22Rv1 (cell line): ENCODE measurements around the gene ZNF439.
"Not testable (repeated sequence)": the region's sequence is repeated elsewhere in the genome, so short reads cannot be mapped to it uniquely, and the experiment has no call there.

ENCODE experiments used
- H3K27ac ChIP-seq: fragments of 450-650 bp; 2 replicates; pipeline ENCODE4 v1.5.1; 2017
- ZFX ChIP-seq: fragments of 450-650 bp; IDR thresholded peaks from 2 replicates; pipeline ENCODE4 v1.6.1; 2017; ENCODE audit warnings: antibody characterized with exemption, borderline replicate concordance
- TF ChIP-seq, protein P1 (sequence below): fragments of 450-650 bp; IDR thresholded peaks from 2 replicates; pipeline ENCODE4 v1.5.1; 2017; ENCODE audit warnings: mild to moderate bottlenecking

The ZNF439 gene

GRCh38 chr19:11821474-11822109 lies 26.9 kb upstream of the ZNF439 start:
- H3K27ac ChIP-seq: no peak overlapping the region
- TF ChIP-seq, protein P1, sequence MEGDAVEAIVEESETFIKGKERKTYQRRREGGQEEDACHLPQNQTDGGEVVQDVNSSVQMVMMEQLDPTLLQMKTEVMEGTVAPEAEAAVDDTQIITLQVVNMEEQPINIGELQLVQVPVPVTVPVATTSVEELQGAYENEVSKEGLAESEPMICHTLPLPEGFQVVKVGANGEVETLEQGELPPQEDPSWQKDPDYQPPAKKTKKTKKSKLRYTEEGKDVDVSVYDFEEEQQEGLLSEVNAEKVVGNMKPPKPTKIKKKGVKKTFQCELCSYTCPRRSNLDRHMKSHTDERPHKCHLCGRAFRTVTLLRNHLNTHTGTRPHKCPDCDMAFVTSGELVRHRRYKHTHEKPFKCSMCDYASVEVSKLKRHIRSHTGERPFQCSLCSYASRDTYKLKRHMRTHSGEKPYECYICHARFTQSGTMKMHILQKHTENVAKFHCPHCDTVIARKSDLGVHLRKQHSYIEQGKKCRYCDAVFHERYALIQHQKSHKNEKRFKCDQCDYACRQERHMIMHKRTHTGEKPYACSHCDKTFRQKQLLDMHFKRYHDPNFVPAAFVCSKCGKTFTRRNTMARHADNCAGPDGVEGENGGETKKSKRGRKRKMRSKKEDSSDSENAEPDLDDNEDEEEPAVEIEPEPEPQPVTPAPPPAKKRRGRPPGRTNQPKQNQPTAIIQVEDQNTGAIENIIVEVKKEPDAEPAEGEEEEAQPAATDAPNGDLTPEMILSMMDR: no peak
- no peak for TF ChIP-seq ZFX

DNA sequence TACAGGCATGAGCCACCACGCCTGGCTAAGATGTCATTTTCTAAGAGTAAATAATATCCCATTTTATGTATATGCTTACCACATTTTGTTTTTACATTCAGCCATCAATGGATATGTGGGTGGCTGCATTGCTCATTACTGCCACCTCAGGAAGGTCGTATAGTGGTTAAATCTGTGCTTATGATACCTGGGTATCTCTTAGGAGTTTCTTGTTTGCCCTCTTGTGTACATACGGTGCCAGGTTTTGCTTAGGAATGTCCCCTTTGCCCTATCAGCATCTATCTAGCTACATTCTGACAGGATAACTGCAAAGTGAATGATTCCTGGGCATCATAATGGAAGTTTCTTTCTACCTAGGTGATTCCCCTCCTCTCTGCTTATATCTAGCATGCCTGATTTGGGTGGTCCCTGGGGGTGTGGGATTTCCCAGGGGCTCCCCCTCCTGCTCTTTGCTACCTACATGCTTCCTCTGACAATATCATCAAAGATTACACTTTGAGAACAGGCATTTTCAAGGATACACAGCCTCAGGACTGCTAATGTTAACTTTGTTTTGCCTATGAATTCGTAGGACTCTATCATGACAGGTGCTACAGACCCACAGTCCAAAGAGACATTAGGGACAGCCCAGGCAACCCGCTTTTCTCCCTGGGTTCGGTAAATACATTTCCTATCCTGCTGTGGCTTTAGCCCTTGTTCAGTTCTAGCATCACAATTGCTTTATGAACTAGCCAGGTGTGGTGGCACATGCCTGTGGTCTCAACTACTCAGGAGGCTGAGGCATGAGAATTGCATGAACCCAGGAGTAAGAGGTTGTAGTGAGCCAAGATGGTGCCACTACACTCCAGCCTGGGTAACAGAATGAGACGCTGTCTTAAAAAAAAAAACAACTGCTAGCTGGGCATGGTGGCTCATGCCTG lies 19.3 kb upstream of the ZNF439 start:
- not testable (repeated sequence) for H3K27ac ChIP-seq

- no peak overlapping the region for H3K27ac ChIP-seq
- TF ChIP-seq, protein P1: no peak
- no peak for TF ChIP-seq ZFX
Observed at GRCh38 chr19:11832253-11832912, 16.1 kb upstream of the ZNF439 start.

DNA sequence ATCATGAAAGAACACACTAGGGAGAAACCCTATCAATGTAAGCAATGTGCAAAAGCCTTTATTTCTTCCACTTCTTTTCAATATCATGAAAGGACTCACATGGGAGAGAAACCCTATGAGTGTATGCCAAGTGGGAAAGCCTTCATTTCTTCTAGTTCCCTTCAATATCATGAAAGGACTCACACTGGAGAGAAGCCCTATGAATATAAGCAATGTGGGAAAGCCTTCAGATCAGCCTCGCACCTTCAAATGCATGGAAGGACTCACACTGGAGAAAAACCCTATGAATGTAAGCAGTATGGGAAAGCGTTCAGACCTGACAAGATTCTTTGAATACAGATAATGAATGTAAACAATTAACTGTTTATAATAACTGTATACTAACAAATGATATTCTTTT lies 15.0 kb upstream of the ZNF439 start:
- no peak for TF ChIP-seq ZFX
- TF ChIP-seq, protein P1: no peak
- no peak overlapping the region for H3K27ac ChIP-seq

DNA sequence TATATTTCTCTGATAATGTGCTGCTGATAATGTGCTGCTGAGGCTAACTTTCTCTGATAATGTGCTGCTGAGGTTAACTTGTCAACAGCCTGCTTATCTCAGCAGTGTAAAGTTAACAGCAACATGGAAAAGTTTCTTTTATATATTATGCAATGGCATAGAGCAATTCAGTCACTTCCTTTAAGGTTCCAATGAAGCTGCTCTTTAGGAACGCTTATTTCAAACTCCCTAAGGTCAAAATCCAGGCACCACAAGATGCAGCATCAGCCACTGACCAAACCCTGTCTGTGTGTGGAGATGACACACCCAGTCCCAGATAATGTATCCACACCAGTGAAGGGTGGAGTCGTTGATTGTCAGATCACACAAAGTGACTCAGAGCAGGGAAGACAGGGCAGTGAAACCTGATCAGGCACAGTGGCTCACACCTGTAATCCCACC lies 12.9 kb upstream of the ZNF439 start:
- not testable (repeated sequence) for H3K27ac ChIP-seq

DNA sequence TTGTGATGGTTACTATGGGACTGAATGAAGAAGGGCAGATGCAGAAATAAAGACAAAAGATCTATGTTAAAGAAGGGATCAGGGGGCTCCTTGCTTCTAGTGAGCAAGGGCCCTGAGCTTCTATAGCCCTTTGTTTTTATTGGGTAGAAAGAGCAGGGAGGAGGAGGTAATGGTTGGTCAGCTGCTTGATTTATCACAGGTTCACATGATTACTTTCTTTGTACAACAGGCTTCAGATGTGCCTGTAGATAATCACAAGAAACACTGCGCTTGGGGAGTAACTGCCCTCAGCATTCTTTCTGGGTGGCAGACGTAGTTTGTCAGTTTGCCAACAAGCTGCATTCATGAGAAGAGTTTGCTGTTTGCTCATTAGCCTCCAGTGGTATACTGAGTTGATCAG lies 4.8 kb upstream of the ZNF439 start:
- no peak overlapping the region for H3K27ac ChIP-seq
- TF ChIP-seq, protein P1: no peak
- no peak for TF ChIP-seq ZFX

- not testable (repeated sequence) for H3K27ac ChIP-seq
Observed at GRCh38 chr19:11847615-11848014, 911 bp upstream of the ZNF439 start.

- no peak for TF ChIP-seq ZFX
- TF ChIP-seq, protein P1: no peak
- no peak overlapping the region for H3K27ac ChIP-seq
Observed at GRCh38 chr19:11848200-11848593, 329 bp upstream of the ZNF439 start.

DNA sequence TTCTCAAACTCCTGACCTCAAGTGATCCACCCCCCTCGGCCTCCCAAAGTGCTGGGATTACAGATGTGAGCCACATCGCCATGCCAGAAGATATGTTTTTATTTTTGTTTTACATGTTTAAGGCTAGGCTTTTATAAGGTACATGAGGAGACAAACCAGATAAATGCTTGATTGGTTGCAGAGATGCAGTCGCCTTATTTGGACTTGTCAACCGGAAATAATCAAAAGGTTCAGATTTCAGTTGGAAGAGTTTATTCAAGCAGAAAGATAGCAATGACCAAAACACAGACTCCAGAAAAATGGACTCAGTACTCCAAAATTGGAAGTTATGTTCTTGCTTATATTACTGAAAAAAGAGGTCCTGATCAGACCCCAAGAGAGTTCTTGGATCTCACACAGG lies 1.8 kb downstream of the ZNF439 start:
- H3K27ac ChIP-seq: not testable (repeated sequence)
